GM12874 (cell line): ENCODE data around the gene AGTR1.

ENCODE experiments used
- TF ChIP-seq, protein P1 (sequence below): IDR thresholded peaks from 2 replicates; pipeline ENCODE4 v1.5.1; 2011; ENCODE audit warnings: low read depth, mild to moderate bottlenecking, control low read depth, low read length, moderate library complexity; ENCODE audit not compliant: insufficient read depth

The AGTR1 gene

GRCh38 chr3:148697306-148698189 is at the start of gene AGTR1:
AGTR1 (plus strand) TSS chr3:148697903; CDS start chr3:148741036, 43,133 bp downstream.
- TF ChIP-seq, protein P1, sequence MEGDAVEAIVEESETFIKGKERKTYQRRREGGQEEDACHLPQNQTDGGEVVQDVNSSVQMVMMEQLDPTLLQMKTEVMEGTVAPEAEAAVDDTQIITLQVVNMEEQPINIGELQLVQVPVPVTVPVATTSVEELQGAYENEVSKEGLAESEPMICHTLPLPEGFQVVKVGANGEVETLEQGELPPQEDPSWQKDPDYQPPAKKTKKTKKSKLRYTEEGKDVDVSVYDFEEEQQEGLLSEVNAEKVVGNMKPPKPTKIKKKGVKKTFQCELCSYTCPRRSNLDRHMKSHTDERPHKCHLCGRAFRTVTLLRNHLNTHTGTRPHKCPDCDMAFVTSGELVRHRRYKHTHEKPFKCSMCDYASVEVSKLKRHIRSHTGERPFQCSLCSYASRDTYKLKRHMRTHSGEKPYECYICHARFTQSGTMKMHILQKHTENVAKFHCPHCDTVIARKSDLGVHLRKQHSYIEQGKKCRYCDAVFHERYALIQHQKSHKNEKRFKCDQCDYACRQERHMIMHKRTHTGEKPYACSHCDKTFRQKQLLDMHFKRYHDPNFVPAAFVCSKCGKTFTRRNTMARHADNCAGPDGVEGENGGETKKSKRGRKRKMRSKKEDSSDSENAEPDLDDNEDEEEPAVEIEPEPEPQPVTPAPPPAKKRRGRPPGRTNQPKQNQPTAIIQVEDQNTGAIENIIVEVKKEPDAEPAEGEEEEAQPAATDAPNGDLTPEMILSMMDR = no peak

- TF ChIP-seq, protein P1 = no peak
Measured at GRCh38 chr3:148648685-148649352, 48.9 kb upstream of the AGTR1 start.

DNA sequence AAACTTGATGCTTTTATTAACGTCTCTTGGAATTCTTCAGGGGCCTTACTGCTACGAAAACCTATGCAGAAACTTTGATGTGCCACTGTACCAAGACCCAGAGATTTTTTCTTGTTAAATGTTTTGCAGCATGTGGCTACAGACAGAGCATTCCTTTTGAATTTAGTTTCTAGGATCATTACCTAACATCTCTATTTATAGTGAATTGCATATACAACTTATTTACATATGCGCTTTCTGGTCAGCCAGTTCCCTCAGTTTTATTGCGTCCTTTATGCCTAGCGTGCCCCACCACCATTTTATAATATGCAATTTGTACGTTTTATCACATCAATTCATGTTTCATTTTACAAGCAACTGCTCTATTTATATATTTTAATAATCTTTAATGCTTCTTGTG is 46.2 kb upstream of the AGTR1 start:
- TF ChIP-seq, protein P1 = no peak

GRCh38 chr3:148654433-148654832 is 43.3 kb upstream of the AGTR1 start:
- TF ChIP-seq, protein P1 = no peak

- TF ChIP-seq, protein P1 = no peak
Measured at GRCh38 chr3:148657470-148657869, 40.2 kb upstream of the AGTR1 start.

DNA sequence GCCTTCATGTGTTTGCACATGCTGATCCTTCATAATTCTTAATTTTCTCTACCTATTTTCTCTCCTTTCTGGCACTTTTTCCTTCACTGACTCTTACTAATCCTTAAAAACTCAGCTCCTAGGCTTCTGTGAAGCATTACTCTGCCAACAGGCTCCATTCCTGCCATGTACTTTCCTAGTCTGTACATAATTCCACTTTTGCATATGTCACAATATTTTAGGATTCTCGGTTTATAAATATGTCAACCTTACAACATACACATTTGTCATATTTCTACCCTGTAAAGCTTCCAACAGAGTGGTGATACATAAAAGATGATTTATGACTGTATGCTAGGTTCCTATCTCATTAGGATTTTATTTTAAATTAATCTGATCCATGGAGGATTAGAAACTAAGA is 38.2 kb upstream of the AGTR1 start:
- TF ChIP-seq, protein P1 = no peak

DNA sequence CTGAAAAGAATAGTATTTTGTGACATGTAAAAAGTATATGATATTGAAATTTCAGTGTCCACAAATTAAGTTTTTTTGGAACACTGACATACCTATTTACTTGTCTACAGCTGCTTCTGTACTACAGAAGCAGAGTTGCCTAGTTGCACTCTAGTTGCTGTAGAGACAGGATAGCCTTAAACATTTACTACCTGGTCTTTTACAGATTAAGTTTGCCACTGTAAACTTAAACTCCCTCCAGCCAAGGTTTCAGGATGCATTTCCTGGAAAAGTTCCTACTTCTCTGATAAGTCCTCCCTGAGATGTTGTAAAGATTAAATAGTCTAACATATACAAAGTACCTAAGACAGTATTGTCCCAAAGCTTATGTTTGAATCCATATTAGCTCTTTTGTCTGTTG is 17.4 kb upstream of the AGTR1 start:
- TF ChIP-seq, protein P1 = no peak
